IMR-90 (cell line): ENCODE data around the gene CES4A. TPM values are rescaled to one million over a fixed set of nuclear protein-coding genes. Genes with fewer than 3 reads are reported as not detected.

Experiments used
- ATAC-seq: fragments of 200-7000 bp; cut with Tn5 transposase; 2 replicates; pipeline ENCODE4 v1.9.1; 2020; ENCODE audit warnings: low read depth, mild to moderate bottlenecking, moderate library complexity
- BruUV-seq: library from RNA; stranded (reverse); fragments of 400-500 nt; replicated peaks from 2 replicates; lab custom pipeline; 2021; lab: Mats Ljungman, UMichigan
- CTCF ChIA-PET: fragments of 300-600 bp; formaldehyde crosslinking; extraction: SDS; loops from one replicate; lab custom pipeline; 2021; ENCODE audit warnings: antibody characterized with exemption; lab: Yijun Ruan, JAX
- POLR2A ChIA-PET: fragments of 300-600 bp; sonication (Branson Sonifier 250); formaldehyde crosslinking; loops from one replicate; lab custom pipeline; 2022; ENCODE audit warnings: antibody characterized with exemption; ENCODE audit not compliant: unreplicated experiment; lab: Charles Lee
- DNase-seq: peaks from one replicate; pipeline ENCODE4 v3.0.0; 2013
- H2AFZ ChIP-seq: replicated peaks from 2 replicates; pipeline ENCODE3; 2013; ENCODE audit warnings: low read length, mild to moderate bottlenecking; ENCODE audit not compliant: poor library complexity
- H2AK5ac ChIP-seq: 2 replicates; pipeline ENCODE4 v1.6.1; 2013; ENCODE audit warnings: low read depth, low read length, inconsistent platforms
- H2AK9ac ChIP-seq: replicated peaks from 2 replicates; pipeline ENCODE3; 2013; ENCODE audit warnings: mild to moderate bottlenecking, low read depth, low read length, moderate library complexity; ENCODE audit not compliant: poor library complexity
- H2BK120ac ChIP-seq: 2 replicates; pipeline ENCODE4 v1.6.1; 2013; ENCODE audit warnings: low read depth, low read length, inconsistent platforms
- H2BK15ac ChIP-seq: 3 replicates; pipeline ENCODE4 v1.6.1; 2013; ENCODE audit warnings: low read depth, low read length, inconsistent platforms
- H2BK20ac ChIP-seq: 2 replicates; pipeline ENCODE4 v1.6.1; 2013; ENCODE audit warnings: low read depth, mild to moderate bottlenecking, inconsistent platforms, low read length, moderate library complexity
- H2BK5ac ChIP-seq: 2 replicates; pipeline ENCODE4 v1.6.1; 2013; ENCODE audit warnings: mild to moderate bottlenecking, low read depth, low read length, inconsistent platforms; ENCODE audit not compliant: poor library complexity, severe bottlenecking
- H3K14ac ChIP-seq: replicated peaks from 2 replicates; pipeline ENCODE4 v1.6.1; 2013; ENCODE audit warnings: low read depth, low read length, inconsistent platforms
- H3K18ac ChIP-seq: 2 replicates; pipeline ENCODE4 v1.6.1; 2013; ENCODE audit warnings: low read depth, low read length, control low read depth
- H3K23ac ChIP-seq: 2 replicates; pipeline ENCODE4 v1.6.1; 2013; ENCODE audit warnings: low read depth, low read length, inconsistent platforms
- H3K27ac ChIP-seq: 2 replicates; pipeline ENCODE4 v1.5.1; 2013; ENCODE audit warnings: mild to moderate bottlenecking, control low read depth, low read length; ENCODE audit not compliant: insufficient read depth
- H3K27me3 ChIP-seq: 2 replicates; pipeline ENCODE4 v1.6.1; 2013; ENCODE audit warnings: low read length; ENCODE audit not compliant: control insufficient read depth, insufficient read depth
- H3K36me3 ChIP-seq: 2 replicates; pipeline ENCODE4 v1.6.1; 2013; ENCODE audit warnings: low read length, mixed read lengths; ENCODE audit not compliant: control insufficient read depth, insufficient read depth
- H3K4ac ChIP-seq: 2 replicates; pipeline ENCODE4 v1.6.1; 2013; ENCODE audit warnings: low read depth, low read length, inconsistent platforms
- H3K4me1 ChIP-seq: 2 replicates; pipeline ENCODE4 v1.6.1; 2013; ENCODE audit warnings: low read length, mixed read lengths; ENCODE audit not compliant: control insufficient read depth, insufficient read depth
- H3K4me2 ChIP-seq: 2 replicates; pipeline ENCODE4 v1.6.1; 2013; ENCODE audit warnings: low read depth, mild to moderate bottlenecking, control low read depth, low read length, moderate library complexity
- H3K4me3 ChIP-seq: 2 replicates; pipeline ENCODE4 v1.5.1; 2013; ENCODE audit warnings: low read depth, mild to moderate bottlenecking, control low read depth, low read length, moderate library complexity; ENCODE audit not compliant: insufficient read depth
- H3K56ac ChIP-seq: 2 replicates; pipeline ENCODE4 v1.6.1; 2013; ENCODE audit warnings: low read length, inconsistent platforms; ENCODE audit not compliant: insufficient read depth; ENCODE audit errors: extremely low read depth
- H3K79me1 ChIP-seq, 2 experiments: 2 replicates each; pipeline ENCODE4 v1.6.1; 2013; ENCODE audit warnings: low read length in 2 of 2, inconsistent platforms in 1 of 2, low read depth in 1 of 2
- H3K9ac ChIP-seq: 2 replicates; pipeline ENCODE4 v1.6.1; 2013; ENCODE audit warnings: low read depth, low read length, control low read depth
- H3K9me1 ChIP-seq: 2 replicates; pipeline ENCODE4 v1.6.1; 2013; ENCODE audit warnings: low read length, inconsistent platforms; ENCODE audit not compliant: insufficient read depth
- H3K9me3 ChIP-seq: 2 replicates; pipeline ENCODE4 v1.6.1; 2013; ENCODE audit warnings: low read length; ENCODE audit not compliant: control insufficient read depth, insufficient read depth
- H4K20me1 ChIP-seq: 2 replicates; pipeline ENCODE4 v1.6.1; 2013; ENCODE audit warnings: low read length, inconsistent platforms; ENCODE audit not compliant: insufficient read depth
- H4K5ac ChIP-seq: 2 replicates; pipeline ENCODE4 v1.6.1; 2013; ENCODE audit warnings: mild to moderate bottlenecking, low read depth, low read length, control low read depth
- H4K8ac ChIP-seq, 2 experiments: 2 replicates each; pipeline ENCODE4 v1.6.1; 2013; ENCODE audit warnings: low read depth in 2 of 2, low read length in 2 of 2, control low read depth in 1 of 2, inconsistent platforms in 1 of 2
- H4K91ac ChIP-seq: 2 replicates; pipeline ENCODE4 v1.6.1; 2013; ENCODE audit warnings: low read depth, low read length, inconsistent platforms; ENCODE audit not compliant: insufficient read depth
- BHLHE40 ChIP-seq: fragments of 150-350 bp; IDR thresholded peaks from 2 replicates; pipeline ENCODE4 v1.6.1; 2016; ENCODE audit warnings: mild to moderate bottlenecking, low read depth, low read length
- CHD1 ChIP-seq: IDR thresholded peaks from 2 replicates; pipeline ENCODE4 v1.6.1; 2012; ENCODE audit warnings: low read depth, low read length, improper control_type of control experiment
- MAZ ChIP-seq: IDR thresholded peaks from 2 replicates; pipeline ENCODE4 v1.6.1; 2012; ENCODE audit warnings: low read depth, mild to moderate bottlenecking, low read length, improper control_type of control experiment, moderate library complexity, borderline replicate concordance
- MXI1 ChIP-seq: IDR thresholded peaks from 2 replicates; pipeline ENCODE4 v1.6.1; 2012; ENCODE audit warnings: low read depth, mild to moderate bottlenecking, low read length, moderate library complexity, borderline replicate concordance
- WGBS, 2 experiments: methylation state at CpG; one replicate each; pipeline versions ENCODE4 v1.1.5 to v1.1.7; 2013; ENCODE audit warnings: missing lambda C conversion rate in 2 of 2; ENCODE audit not compliant: insufficient read length in 1 of 2; ENCODE audit errors: extremely low coverage in 2 of 2; 5-methylcytosine and 5-hydroxymethylcytosine counted together
- dilution Hi-C: fragments of 300-500 bp; cut with HindIII; formaldehyde crosslinking; loops from one replicate; pipeline ENCODE4 v1.14.3; 2018; ENCODE audit warnings: low sequenced_read_pairs; ENCODE audit not compliant: unreplicated experiment
- in situ Hi-C: fragments of 300-500 bp; cut with MboI; formaldehyde crosslinking; loops from 3 replicates; pipeline ENCODE4 v1.14.3; 2019; ENCODE audit warnings: low sequenced_read_pairs, inconsistent platforms, mixed read lengths
- intact Hi-C: fragments of 100-400 bp; cut with micrococcal nuclease; formaldehyde crosslinking; loops from 2 replicates; pipeline ENCODE4 v1.10.0; 2022
- polyA plus RNA-seq, 3 experiments: library from polyadenylated mRNA; depleted of rRNA; stranded (reverse); fragments of >200 nt; gene quantifications; 2 replicates each; pipeline ENCODE4 v1.2.3, GENCODE V29; 2012; ENCODE audit warnings: low replicate concordance in 1 of 3
- total RNA-seq: library from RNA; depleted of rRNA; stranded (reverse); fragments of >200 nt; gene quantifications from 2 replicates; pipeline ENCODE4 v1.2.3, GENCODE V29; 2012

Gene CES4A
- total and polyA plus RNA-seq, 2 of the 4 experiments (the other 2 are of a cell fraction) = 0.72 to 4.7 TPM

DNA sequence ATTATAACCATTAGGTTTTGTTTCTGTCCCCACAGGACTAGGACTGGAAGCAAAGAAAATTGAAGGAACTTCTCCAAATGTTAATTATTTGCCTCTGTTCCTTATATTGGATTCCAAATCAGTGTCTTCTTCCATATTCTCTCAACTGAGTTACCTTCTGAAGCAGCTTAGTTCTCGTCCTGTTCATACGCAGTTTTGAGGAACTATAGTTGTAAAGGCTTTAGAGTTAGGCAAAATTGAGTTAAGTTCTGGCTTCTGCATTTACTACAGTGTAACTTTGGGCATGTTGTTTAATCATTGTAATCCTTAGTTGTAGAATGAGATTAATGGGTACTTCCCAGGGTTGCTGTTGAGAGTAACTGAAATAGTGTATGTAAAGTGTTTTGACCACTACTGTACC, 51.8 kb downstream of the CES4A start:
- no peak overlapping the region for H3K56ac ChIP-seq
- peaks cover 37% of the 10 kb centered on the region for H4K20me1 ChIP-seq
- H2BK5ac ChIP-seq = peak overlapping the region; percentile 56
- peaks cover 16 to 58% of the 10 kb centered on the region in 2 experiments for H3K79me1 ChIP-seq
- intact Hi-C loops (no loop called here), dilution Hi-C loops (no loop called here), in situ Hi-C loops (no loop called here)
- no peak overlapping the region for H3K4me2 ChIP-seq
- H2AK5ac ChIP-seq = no peak overlapping the region
- ChIA-PET CTCF (interaction anchor here (1.2 to 1.7 kb wide), 3 partner anchors 18 to 115 kb away, joined by 3 to 4 read pairs (median 4); no protein-coding TSS in a partner anchor), POLR2A (no interaction called here)
- no peak overlapping the region for H4K91ac ChIP-seq
- no TSS peak for BruUV-seq
- peaks cover 7% of the 10 kb centered on the region for H3K36me3 ChIP-seq
- no peak overlapping the region for H3K14ac ChIP-seq
- H2AFZ ChIP-seq = no peak overlapping the region
- WGBS, 2 experiments = no CpG with 5 or more reads among the region's 2 CpGs
- peak overlapping the region; percentile 2; the same call in 1 of the 2 replicates for H2BK120ac ChIP-seq
- no peak overlapping the region for H3K9ac ChIP-seq
- no peaks in the 10 kb centered on the region for H3K27me3 ChIP-seq
- DNase-seq = no peak
- no peak overlapping the region for H3K27ac ChIP-seq
- H4K5ac ChIP-seq = no peak overlapping the region
- no peak overlapping the region for H3K4me3 ChIP-seq
- H3K23ac ChIP-seq = 0 out of 2 replicates have a peak overlapping the region, but pooled peaks have one; percentile 1
- no peak overlapping the region for H2BK20ac ChIP-seq
- H3K9me3 ChIP-seq = no peaks in the 10 kb centered on the region
- peak overlapping the region; percentile 13; the same call in 1 of the 2 replicates for H3K18ac ChIP-seq
- peaks cover 15% of the 10 kb centered on the region for H3K4me1 ChIP-seq
- no peak overlapping the region for H3K4ac ChIP-seq
- ATAC-seq = no peak
- H2BK15ac ChIP-seq = no peak overlapping the region
- no peak overlapping the region for H2AK9ac ChIP-seq
- TF ChIP-seq BHLHE40 (no peak), CHD1 (no peak), MXI1 (no peak), MAZ (no peak)
- no peak overlapping the region; a peak in 1 of 4 replicates for H4K8ac ChIP-seq
- H3K9me1 ChIP-seq = peaks cover 8% of the 10 kb centered on the region; the same call in 1 of the 2 replicates
